ENCODE data around the gene RBM17. TPM values are rescaled to one million over a fixed set of nuclear protein-coding genes. Genes with fewer than 3 reads are reported as not detected.
"Not testable (repeated sequence)": the region's sequence is repeated elsewhere in the genome, so short reads cannot be mapped to it uniquely, and the experiment has no call there.

Gene RBM17
- polyA plus RNA-seq, 1 experiment, result 28.9 TPM

GRCh38 chr10:6100370-6100769 is 11.5 kb downstream of the RBM17 start:
- TF ChIP-seq CTCF (IDR thresholded peaks at IDR 0.05; ENCODE audit: insufficient read depth, low read depth, low read length), result no peak
- no peak for DNase-seq (ENCODE audit: low read depth)
- ChIA-PET CTCF (interaction anchor here (0.9 to 2.7 kb wide), 4 partner anchors 10 to 301 kb away, joined by 3 to 13 read pairs (median 4); no protein-coding TSS in a partner anchor), POLR2A (no interaction called here)
- Histone ChIP-seq H3K4me3 (ENCODE audit: low read depth, low read length) (no peak overlapping the region), H3K27me3 (ENCODE audit: control insufficient read depth, insufficient read depth, low read length) (no peaks in the 10 kb centered on the region), H3K36me3 (ENCODE audit: control insufficient read depth, insufficient read depth, low read length) (peaks cover 8% of the 10 kb centered on the region)

GRCh38 chr10:6101181-6101580 is 12.3 kb downstream of the RBM17 start:
- no peaks in the 10 kb centered on the region for H3K27me3 ChIP-seq (ENCODE audit: control insufficient read depth, insufficient read depth, low read length)
- no peak for DNase-seq (ENCODE audit: low read depth)
- POLR2A ChIA-PET, result no interaction called here
- CTCF ChIA-PET, result interaction anchor here (1.5 to 2.7 kb wide), 2 partner anchors 11 to 300 kb away, joined by 4 to 13 read pairs; no protein-coding TSS in a partner anchor
- no peak for TF ChIP-seq CTCF (IDR thresholded peaks at IDR 0.05; ENCODE audit: insufficient read depth, low read depth, low read length)
- no peak overlapping the region for H3K4me3 ChIP-seq (ENCODE audit: low read depth, low read length)
- H3K36me3 ChIP-seq (ENCODE audit: control insufficient read depth, insufficient read depth, low read length), result peaks cover 8% of the 10 kb centered on the region

- no peak for TF ChIP-seq CTCF (IDR thresholded peaks at IDR 0.05; ENCODE audit: insufficient read depth, low read depth, low read length)
- H3K27me3 ChIP-seq (ENCODE audit: control insufficient read depth, insufficient read depth, low read length), result no peaks in the 10 kb centered on the region
- peaks cover 8% of the 10 kb centered on the region for H3K36me3 ChIP-seq (ENCODE audit: control insufficient read depth, insufficient read depth, low read length)
- ChIA-PET POLR2A (no interaction called here), CTCF (no interaction called here)
- DNase-seq (ENCODE audit: low read depth), result no peak
- H3K4me3 ChIP-seq (ENCODE audit: low read depth, low read length), result no peak overlapping the region
Observed at GRCh38 chr10:6102128-6102527, 13.3 kb downstream of the RBM17 start.

GRCh38 chr10:6103591-6103990 is 14.8 kb downstream of the RBM17 start:
- CTCF ChIA-PET, result interaction anchor here (1.6 kb wide), 1 partner anchor 99 kb away, joined by 6 read pairs; the partner anchor contains the start of gene PFKFB3
- no peak for DNase-seq (ENCODE audit: low read depth)
- POLR2A ChIA-PET, result no interaction called here
- Histone ChIP-seq H3K4me3 (ENCODE audit: low read depth, low read length) (no peak overlapping the region), H3K36me3 (ENCODE audit: control insufficient read depth, insufficient read depth, low read length) (peaks cover 8% of the 10 kb centered on the region), H3K27me3 (ENCODE audit: control insufficient read depth, insufficient read depth, low read length) (no peaks in the 10 kb centered on the region)
- no peak for TF ChIP-seq CTCF (IDR thresholded peaks at IDR 0.05; ENCODE audit: insufficient read depth, low read depth, low read length)

- CTCF ChIA-PET, result interaction anchor here (1.1 to 3.9 kb wide), 6 partner anchors 14 to 302 kb away, joined by 4 to 29 read pairs (median 6); partner anchors contain the start of gene PFKFB3
- H3K36me3 ChIP-seq (ENCODE audit: control insufficient read depth, insufficient read depth, low read length), result peaks cover 17% of the 10 kb centered on the region
- DNase-seq (ENCODE audit: low read depth); POLR2A ChIA-PET; H3K4me3 ChIP-seq (ENCODE audit: low read depth, low read length); H3K27me3 ChIP-seq (ENCODE audit: control insufficient read depth, insufficient read depth, low read length): not testable (repeated sequence)
Observed at GRCh38 chr10:6107616-6108015, 18.8 kb downstream of the RBM17 start.

GRCh38 chr10:6108072-6108471 is 19.2 kb downstream of the RBM17 start:
- Histone ChIP-seq H3K36me3 (ENCODE audit: control insufficient read depth, insufficient read depth, low read length) (peaks cover 17% of the 10 kb centered on the region), H3K4me3 (ENCODE audit: low read depth, low read length) (no peak overlapping the region), H3K27me3 (ENCODE audit: control insufficient read depth, insufficient read depth, low read length) (no peaks in the 10 kb centered on the region)
- TF ChIP-seq CTCF (IDR thresholded peaks at IDR 0.05; ENCODE audit: insufficient read depth, low read depth, low read length), result no peak
- POLR2A ChIA-PET, result no interaction called here
- no peak for DNase-seq (ENCODE audit: low read depth)
- CTCF ChIA-PET, result interaction anchor here (0.5 to 3.9 kb wide), 12 partner anchors 13 to 302 kb away, joined by 3 to 29 read pairs (median 4); partner anchors contain the start of gene PFKFB3

Data from BJ (cell line).